HG02759 (cell line): ENCODE results near the gene ADAMTS1.

ENCODE experiments used
- ATAC-seq: cut with Tn5 transposase; IDR thresholded peaks from one replicate; pipeline ENCODE4 v1.9.1; 2021; ENCODE audit warnings: mild to moderate bottlenecking, moderate library complexity; ENCODE audit not compliant: unreplicated experiment

Gene ADAMTS1

DNA sequence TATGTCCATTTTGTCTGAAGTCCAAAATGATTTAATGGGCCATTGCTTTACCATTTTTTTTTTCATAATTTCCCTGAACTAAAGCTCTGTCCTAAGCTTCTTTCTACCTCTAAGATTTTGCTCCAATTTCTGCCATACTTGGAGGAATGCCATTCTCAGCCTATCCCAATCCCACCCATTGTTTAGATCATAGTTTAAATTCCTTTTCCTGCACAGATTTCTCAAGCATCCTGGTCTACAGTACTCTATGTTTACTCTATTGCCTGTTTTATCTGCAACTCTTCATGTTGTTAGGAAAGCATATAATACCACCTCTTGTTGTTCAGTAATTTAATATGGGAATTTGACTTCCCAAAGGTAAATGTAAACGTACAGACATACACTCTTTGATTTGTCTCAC lies 30.8 kb downstream of the ADAMTS1 start:
- no peak for ATAC-seq

- no peak for ATAC-seq
Measured at GRCh38 chr21:26813426-26813998, 31.7 kb downstream of the ADAMTS1 start.

DNA sequence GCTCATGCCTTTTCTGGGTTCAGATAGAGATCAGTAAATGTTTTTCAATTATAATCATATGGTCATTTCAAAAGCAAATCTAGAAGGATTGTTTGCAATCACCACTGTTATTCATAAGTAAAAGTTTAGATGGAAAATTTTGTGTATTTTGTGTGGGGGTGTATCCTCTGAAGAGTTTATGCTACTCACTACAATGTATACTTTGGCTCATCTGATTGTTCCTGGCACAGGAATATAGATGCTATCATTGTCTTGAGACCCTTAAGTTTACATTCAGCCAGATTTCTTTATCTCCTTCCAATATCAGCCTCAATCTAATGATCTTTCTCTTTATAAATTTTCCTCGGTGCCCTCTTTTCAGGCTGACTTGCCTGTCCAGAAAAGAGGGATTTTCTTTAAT lies 33.0 kb downstream of the ADAMTS1 start:
- no peak for ATAC-seq

DNA sequence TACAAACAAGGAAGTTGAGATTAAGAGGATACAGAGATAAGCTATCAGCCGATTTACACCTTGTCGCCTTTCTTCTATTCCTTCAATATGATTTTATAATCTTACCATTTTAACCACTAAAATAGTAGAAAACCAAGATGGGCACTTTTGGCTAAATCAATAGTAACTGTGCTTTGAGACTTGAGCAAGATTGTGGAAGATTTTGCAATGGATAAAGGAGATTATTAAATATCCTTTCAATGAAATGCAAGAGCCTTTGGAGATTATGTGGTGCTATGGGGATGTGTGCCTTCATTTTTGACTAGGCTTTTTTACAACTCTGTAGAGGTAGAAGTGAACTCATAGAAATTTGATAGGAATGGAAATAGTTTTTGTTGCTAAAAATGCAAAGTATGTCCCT lies 33.7 kb downstream of the ADAMTS1 start:
- ATAC-seq: no peak

DNA sequence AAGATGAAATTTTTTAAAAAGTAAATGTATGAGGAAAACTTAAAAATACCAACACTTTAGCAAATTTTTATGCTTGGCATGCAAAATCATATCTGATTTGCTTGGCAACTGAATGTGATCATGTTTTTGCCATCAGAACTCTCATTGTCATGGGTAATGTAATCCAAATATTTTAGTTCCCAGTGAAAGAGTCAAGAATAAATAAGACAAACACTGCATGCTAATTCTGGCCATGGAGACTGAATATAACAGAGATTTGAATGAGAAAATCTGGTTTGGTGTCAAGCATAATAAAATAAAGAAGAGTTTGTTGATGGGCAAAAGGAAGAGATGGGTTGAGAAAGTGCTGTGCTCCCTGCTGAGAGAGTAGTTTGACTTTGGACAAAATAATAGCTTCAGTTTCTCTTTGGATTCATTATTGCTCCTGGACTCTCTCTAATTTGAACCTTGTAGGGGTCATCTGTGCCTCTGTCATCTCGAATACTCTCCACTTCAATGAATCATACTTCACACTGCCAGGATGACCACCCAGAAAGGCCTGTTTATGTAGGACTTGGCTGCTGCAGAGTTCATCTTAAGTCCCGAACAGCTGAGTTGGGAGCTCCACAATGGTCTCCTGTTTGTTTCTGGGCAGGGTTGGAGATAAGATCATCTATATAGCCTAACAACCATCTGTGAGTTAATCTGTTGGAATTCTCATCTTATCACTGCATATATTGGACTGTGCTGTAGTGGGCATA lies 34.4 kb downstream of the ADAMTS1 start:
- ATAC-seq: no peak

DNA sequence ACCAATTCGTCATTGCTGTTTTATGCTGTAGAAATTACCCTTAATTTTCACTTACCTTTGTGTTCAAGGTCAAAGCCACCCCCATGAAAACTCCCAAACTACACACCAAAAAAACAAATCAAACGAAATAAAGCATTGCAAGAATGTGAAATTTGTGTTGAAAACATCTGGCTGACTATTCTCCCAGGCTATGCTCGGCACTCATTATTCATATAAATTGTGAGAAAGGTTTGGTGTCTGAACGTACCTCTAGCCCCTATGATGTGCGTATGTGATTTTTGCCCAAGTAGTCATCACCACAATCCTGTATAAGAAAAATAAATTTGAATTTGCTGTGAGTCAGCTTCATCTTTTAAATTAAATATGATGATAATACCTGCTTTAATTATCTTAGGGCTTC lies 34.9 kb downstream of the ADAMTS1 start:
- ATAC-seq: no peak

DNA sequence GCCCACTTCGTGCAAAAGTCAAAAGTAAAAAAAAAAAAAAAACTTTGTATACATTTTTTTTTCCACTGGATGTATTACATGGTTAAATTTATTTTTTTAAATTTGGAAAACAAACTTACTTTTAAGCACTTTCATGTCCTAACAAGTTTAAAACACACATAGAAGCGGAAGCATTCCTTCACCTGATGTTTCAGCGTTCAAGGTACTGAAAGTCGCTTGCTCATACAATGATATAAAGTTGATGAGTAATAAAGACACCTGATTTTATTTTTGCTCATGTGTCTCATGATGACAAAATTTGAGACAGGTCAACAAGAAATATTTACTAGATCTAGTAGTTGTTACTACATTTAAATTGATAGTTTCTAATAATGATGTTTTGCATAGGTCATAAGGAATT lies 35.5 kb downstream of the ADAMTS1 start:
- ATAC-seq: no peak

DNA sequence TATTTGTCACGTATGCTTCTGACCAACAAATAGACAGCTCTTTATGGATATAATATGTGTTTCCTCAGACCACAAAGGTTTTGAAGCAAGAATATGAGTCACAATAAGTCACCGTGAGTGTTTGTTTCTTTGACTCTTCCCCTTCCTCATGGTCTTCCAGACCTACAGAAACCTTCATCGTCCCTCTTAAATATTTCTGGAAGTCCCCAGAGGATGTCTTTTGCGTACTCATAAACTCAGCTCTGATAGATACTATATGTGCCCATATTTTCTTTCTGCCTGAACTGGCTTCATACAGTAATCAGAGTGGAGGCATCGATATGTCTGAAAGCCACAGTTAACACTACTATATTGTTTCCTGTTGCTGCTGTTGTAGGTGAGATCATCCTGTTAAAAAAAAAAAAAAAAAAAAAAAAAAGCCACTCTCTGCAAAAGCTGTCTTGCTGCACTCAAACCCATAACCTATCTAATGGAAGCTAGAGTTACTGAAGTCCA lies 38.4 kb downstream of the ADAMTS1 start:
- ATAC-seq: no peak

DNA sequence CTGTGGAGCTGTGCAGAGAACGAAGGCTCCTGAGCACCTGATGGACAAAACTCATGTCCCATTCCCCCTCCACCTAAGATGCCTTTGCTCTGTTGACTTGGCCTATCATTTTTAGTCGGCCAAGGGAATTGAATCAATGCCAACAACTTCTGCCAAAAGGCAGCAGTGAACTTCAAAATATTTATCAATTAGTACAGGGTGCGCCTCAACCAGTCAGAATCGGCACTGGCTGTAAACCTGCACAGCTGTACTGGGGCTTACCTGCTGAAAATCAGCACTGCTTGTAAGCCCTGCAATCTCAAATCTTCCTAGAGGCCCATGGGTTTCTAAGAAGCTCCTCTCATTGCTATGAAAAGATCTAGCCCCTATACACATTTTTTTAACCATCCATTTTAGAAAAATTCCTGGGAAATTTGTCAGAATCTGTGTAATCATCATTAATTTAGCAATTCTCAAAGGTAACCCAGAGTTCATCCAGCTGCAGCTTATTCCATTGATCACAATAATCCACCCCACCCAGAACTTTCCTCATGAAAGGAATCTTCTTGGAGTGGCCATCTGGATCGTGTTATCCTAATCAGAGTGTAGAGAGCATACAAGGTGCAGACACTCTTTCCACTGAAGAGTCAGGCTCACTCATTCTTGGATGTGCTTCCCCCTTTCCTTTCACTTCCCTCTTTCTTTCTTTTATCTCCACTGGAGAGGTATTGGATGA lies 40.2 kb downstream of the ADAMTS1 start:
- ATAC-seq: no peak

GRCh38 chr21:26801498-26801897 lies 43.7 kb downstream of the ADAMTS1 start:
- no peak for ATAC-seq

GRCh38 chr21:26800970-26801431 lies 44.2 kb downstream of the ADAMTS1 start:
- no peak for ATAC-seq

DNA sequence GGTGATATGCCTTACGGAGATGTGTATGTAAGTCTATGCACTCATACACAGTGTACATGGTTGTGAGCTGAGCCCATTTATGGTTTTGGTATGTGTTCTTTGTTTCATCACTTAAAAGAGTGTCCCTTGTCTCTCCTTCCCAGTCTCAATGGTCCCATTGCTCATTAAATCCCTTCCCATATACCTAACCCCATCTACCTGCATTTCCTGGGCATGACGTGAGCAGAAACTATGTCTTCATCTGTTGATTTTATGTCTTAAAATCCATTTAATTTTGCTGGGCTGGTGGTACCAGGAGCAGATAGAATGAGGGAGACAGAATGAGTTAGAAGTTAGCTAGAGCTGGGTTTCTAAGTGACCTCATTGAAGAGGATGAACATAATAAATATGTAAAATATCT lies 44.8 kb downstream of the ADAMTS1 start:
- no peak for ATAC-seq

DNA sequence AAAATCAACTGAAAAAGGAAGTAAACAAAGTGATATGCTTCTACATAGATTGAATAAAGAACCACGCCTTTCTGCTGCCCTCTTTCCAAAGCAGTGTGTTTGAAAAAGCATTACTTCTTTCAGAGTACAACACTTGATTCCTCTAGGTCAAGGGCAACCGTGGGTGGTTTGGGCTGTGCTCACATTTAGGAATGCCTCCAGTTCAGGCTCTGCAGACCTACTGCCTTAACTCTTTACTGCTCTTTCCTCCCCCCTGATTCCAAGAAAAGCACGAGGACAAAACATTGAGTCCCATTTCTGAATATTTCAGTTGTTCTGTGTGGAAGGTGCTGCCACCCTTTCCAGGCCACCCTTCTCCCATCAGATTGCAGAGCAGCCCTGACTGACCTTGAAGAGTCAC lies 45.2 kb downstream of the ADAMTS1 start:
- no peak for ATAC-seq

- no peak for ATAC-seq
Measured at GRCh38 chr21:26798856-26799751, 46.1 kb downstream of the ADAMTS1 start.

DNA sequence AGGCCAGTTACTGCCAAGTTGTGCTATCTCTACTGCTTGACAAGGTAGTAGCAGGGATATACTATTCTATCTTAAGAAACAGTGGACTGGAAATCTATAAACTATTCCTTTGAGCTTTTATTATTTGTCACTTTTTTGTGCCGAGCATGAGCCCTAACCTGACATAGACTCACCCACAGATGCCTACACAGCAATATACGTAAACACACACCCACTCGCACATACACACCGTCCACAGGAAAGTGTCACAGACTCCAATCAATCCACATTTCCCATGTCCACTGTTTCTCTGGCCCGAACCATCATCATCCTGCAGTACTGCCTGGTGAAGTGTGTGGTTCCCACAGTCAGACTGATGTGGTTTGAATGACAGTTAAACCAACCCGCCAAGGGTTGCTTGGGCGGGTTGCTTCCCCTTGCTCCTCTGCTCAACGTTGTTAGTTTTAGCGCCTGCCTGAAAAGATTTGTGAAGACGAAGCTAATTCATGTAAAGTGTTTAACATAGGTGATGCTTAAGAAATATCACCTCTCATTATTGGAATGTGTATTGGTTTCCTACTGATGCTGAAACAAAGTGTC lies 47.2 kb downstream of the ADAMTS1 start:
- ATAC-seq: no peak

- no peak for ATAC-seq
Measured at GRCh38 chr21:26795866-26796329, 49.3 kb downstream of the ADAMTS1 start.

- ATAC-seq: no peak
Measured at GRCh38 chr21:26795412-26795805, 49.8 kb downstream of the ADAMTS1 start.

DNA sequence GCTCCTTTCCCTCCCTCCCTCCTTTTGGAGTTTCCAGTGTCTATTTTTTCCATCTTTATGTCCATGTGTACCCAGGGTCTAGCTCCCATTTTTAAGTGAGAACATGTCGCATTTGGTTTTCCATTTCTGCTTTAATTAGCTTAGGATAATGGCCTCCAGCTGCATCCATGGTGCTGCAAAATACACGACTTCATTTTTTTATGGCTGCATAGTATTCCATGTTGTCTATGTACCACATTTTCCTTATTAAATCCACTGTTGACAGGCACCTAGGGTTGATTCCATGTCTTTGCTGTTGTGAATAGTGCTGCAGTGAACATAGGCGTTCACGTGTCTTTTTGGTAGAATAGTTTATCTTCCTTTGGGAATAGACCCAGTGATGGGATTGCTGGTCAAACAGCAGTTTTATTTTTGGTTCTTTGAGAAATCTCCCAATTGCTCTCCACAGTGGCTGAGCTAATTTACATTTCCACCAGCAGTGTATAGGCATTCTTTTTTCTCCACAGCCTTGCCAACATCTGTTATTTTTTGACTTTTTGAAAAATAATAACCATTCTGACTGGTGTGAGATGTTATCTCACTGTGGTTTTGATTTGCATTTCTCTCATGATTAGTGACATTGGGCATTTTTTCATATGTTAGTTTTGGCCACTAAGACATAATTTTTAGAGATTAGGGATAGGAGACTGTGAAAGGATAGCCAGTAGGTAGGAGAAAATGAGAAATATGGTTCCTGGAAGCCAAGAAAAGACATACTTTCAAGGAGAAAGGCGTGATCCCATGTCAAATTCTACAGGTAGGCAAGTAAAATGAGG lies 50.4 kb downstream of the ADAMTS1 start:
- ATAC-seq: no peak

DNA sequence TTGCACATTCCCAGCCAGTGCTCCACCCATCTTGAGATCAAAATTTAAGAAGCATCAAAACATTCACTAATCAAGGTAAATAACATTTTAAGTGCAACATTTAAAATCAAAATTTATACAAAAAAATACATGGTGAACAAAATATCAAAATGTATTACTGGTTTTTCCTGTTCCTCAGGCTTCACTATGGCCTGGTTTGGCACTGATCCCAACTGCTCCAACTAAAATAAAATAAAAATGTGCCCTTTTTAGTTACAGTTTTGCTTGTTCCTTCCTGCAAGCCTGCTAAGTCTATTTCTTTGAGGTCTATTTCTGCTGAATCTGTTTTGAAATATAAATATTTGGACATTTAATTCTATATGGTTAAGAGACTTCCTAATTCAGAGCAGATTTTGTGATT lies 54.9 kb downstream of the ADAMTS1 start:
- ATAC-seq: no peak

GRCh38 chr21:26788790-26789189 lies 56.4 kb downstream of the ADAMTS1 start:
- no peak for ATAC-seq
